Activated CD4-positive, alpha-beta T cell treated with anti-CD3 and anti-CD28 coated beads for 36 hours (primary cell): ENCODE data around the gene KCNK1. TPM values are rescaled to one million over a fixed set of nuclear protein-coding genes. Genes with fewer than 3 reads are reported as not detected.
"Not testable (repeated sequence)": the region's sequence is repeated elsewhere in the genome, so short reads cannot be mapped to it uniquely, and the experiment has no call there.

Source experiments
- ATAC-seq: fragments of 200-7000 bp; cut with Tn5 transposase; one replicate; pipeline ENCODE4 v1.10.0; 2021; ENCODE audit warnings: mild to moderate bottlenecking, moderate library complexity
- CTCF ChIA-PET: fragments of 350-600 bp; sonication (Branson Sonifier 250); formaldehyde crosslinking; loops from one replicate; lab custom pipeline; 2021; ENCODE audit warnings: antibody characterized with exemption; lab: Charles Lee
- POLR2A ChIA-PET: fragments of 350-600 bp; sonication (Branson Sonifier 250); formaldehyde crosslinking; loops from one replicate; lab custom pipeline; 2021; ENCODE audit warnings: antibody characterized with exemption, inconsistent platforms; lab: Charles Lee
- DNase-seq: peaks from one replicate; pipeline ENCODE4 v3.0.0-alpha.2; 2020
- H3K27ac Mint-ChIP-seq: one replicate; pipeline ENCODE4 v1.8.0; 2021; ENCODE audit warnings: mixed read lengths
- H3K27me3 Mint-ChIP-seq: one replicate; pipeline ENCODE4 v1.8.0; 2021; ENCODE audit warnings: mixed read lengths
- H3K36me3 Mint-ChIP-seq: one replicate; pipeline ENCODE4 v1.8.0; 2021; ENCODE audit warnings: low read depth, mixed read lengths
- H3K4me1 Mint-ChIP-seq: one replicate; pipeline ENCODE4 v1.8.0; 2021; ENCODE audit warnings: mixed read lengths
- H3K4me3 Mint-ChIP-seq: one replicate; pipeline ENCODE4 v1.8.0; 2021; ENCODE audit warnings: mild to moderate bottlenecking, moderate library complexity, mixed read lengths
- H3K9me3 Mint-ChIP-seq: one replicate; pipeline ENCODE4 v1.8.0; 2021; ENCODE audit warnings: low read depth, mixed read lengths
- intact Hi-C, 2 experiments: fragments of 100-400 bp; cut with DNase I in 1 of 2; cut with micrococcal nuclease in 1 of 2; formaldehyde crosslinking; loops; one replicate each; pipeline versions ENCODE4 v1.14.2 to v1.15.1; 2022 to 2024; cut with DNase I, micrococcal nuclease
- total RNA-seq, 2 experiments: library from RNA; stranded (reverse); gene quantifications; one replicate each; pipeline ENCODE4 v1.2.3, GENCODE V29; 2021

Gene KCNK1
- total RNA-seq, 2 experiments from 2014 or later, result 0.91 to 1.1 TPM

- Mint-ChIP-seq H3K9me3 (no peaks in the 10 kb centered on the region), H3K36me3 (no peaks in the 10 kb centered on the region), H3K4me1 (peaks cover 2% of the 10 kb centered on the region), H3K4me3 (no peak overlapping the region), H3K27ac (no peak overlapping the region), H3K27me3 (peaks cover 25% of the 10 kb centered on the region)
- no peak for DNase-seq
- ChIA-PET POLR2A (no interaction called here), CTCF (no interaction called here)
- ATAC-seq, result no peak
- intact Hi-C loops, result no loop called here
Observed at GRCh38 chr1:233672732-233673131, 58.8 kb downstream of the KCNK1 start.

- DNase-seq (no peak), ATAC-seq (no peak)
- H3K4me3 Mint-ChIP-seq, result no peak overlapping the region
- H3K4me1 Mint-ChIP-seq, result peaks cover 2% of the 10 kb centered on the region
- CTCF ChIA-PET, result no interaction called here
- H3K9me3 Mint-ChIP-seq, result no peaks in the 10 kb centered on the region
- no peaks in the 10 kb centered on the region for H3K36me3 Mint-ChIP-seq
- peaks cover 28% of the 10 kb centered on the region for H3K27me3 Mint-ChIP-seq
- POLR2A ChIA-PET, result no interaction called here
- intact Hi-C loops, result no loop called here
- H3K27ac Mint-ChIP-seq, result no peak overlapping the region
Observed at GRCh38 chr1:233673261-233673946, 59.5 kb downstream of the KCNK1 start.

GRCh38 chr1:233673947-233674431 lies 60.1 kb downstream of the KCNK1 start:
- ATAC-seq (no peak), DNase-seq (no peak)
- ChIA-PET POLR2A (no interaction called here), CTCF (no interaction called here)
- no peaks in the 10 kb centered on the region for H3K36me3 Mint-ChIP-seq
- H3K4me1 Mint-ChIP-seq, result no peaks in the 10 kb centered on the region
- no peaks in the 10 kb centered on the region for H3K9me3 Mint-ChIP-seq
- intact Hi-C loops, result no loop called here
- H3K27me3 Mint-ChIP-seq, result peaks cover 28% of the 10 kb centered on the region
- no peak overlapping the region for H3K4me3 Mint-ChIP-seq
- H3K27ac Mint-ChIP-seq, result no peak overlapping the region

DNA sequence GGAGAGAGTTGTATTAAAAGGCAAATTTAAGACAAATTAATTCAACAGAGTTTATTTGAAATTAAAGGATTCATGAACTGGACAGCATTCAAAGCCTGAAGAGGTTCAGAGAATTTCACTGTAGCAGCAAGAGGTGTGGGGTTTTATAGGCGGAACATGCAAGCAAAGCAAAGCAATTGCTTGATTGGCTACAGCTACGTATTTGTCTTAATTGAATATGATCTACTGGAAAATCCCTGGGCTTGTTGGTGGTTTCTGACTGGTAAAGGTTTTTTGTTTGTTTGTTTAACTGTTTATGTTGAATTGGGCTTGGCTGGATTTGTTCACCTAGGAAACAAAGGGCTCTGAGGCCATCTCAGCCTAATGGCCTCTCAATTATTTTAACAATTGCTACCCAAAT lies 61.5 kb downstream of the KCNK1 start:
- no peaks in the 10 kb centered on the region for H3K9me3 Mint-ChIP-seq
- H3K27me3 Mint-ChIP-seq, result peaks cover 26% of the 10 kb centered on the region
- intact Hi-C loops, result no loop called here
- ChIA-PET CTCF (no interaction called here), POLR2A (no interaction called here)
- H3K4me1 Mint-ChIP-seq, result no peaks in the 10 kb centered on the region
- H3K36me3 Mint-ChIP-seq, result no peaks in the 10 kb centered on the region
- H3K27ac Mint-ChIP-seq, result no peak overlapping the region
- no peak for DNase-seq
- no peak overlapping the region for H3K4me3 Mint-ChIP-seq
- ATAC-seq, result no peak

DNA sequence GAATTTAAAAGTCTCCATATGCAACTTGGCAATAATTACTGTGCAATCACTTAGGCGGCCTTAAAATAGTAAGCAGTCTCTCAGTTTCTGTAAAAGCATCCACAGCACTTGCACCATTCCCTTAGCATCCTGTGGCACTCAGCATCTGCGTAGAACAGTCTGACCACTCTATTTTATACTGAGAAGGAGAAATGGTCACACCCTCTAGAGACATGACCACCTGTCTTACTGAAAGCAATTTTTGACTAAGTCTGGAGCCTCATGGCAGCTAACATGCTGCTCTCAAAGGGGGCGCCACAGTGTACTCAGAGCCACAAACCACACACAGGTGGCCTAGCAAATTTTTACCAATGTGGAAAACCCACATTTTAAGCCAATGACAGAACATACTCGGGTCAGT lies 62.0 kb downstream of the KCNK1 start:
- Mint-ChIP-seq H3K9me3 (no peaks in the 10 kb centered on the region), H3K4me1 (no peaks in the 10 kb centered on the region), H3K36me3 (no peaks in the 10 kb centered on the region), H3K4me3 (no peak overlapping the region), H3K27ac (no peak overlapping the region), H3K27me3 (peaks cover 26% of the 10 kb centered on the region)
- ATAC-seq, result no peak
- CTCF ChIA-PET, result no interaction called here
- no peak for DNase-seq
- POLR2A ChIA-PET, result no interaction called here
- intact Hi-C loops, result no loop called here

GRCh38 chr1:233677690-233678354 lies 63.9 kb downstream of the KCNK1 start:
- CTCF ChIA-PET, result no interaction called here

GRCh38 chr1:233679030-233679429 lies 65.1 kb downstream of the KCNK1 start:
- Mint-ChIP-seq H3K4me1 (no peaks in the 10 kb centered on the region), H3K4me3 (no peak overlapping the region), H3K27ac (no peak overlapping the region), H3K27me3 (peaks cover 10% of the 10 kb centered on the region), H3K9me3 (no peaks in the 10 kb centered on the region), H3K36me3 (no peaks in the 10 kb centered on the region)
- no peak for ATAC-seq
- intact Hi-C loops, result no loop called here
- ChIA-PET CTCF (interaction anchor here (0.7 to 1.1 kb wide), 2 partner anchors 238 to 240 kb away, joined by 3 read pairs; no protein-coding TSS in a partner anchor), POLR2A (interaction anchor here (0.6 kb wide), 1 partner anchor 46 kb away, joined by 3 read pairs; no protein-coding TSS in a partner anchor)
- no peak for DNase-seq

More at GRCh38 chr1:233677690-233678354, 63.9 kb downstream of the KCNK1 start:
- no peaks in the 10 kb centered on the region for H3K4me1 Mint-ChIP-seq
- H3K27ac Mint-ChIP-seq, result no peak overlapping the region
- intact Hi-C loops, result no loop called here
- POLR2A ChIA-PET, result no interaction called here
- H3K27me3 Mint-ChIP-seq, result peaks cover 21% of the 10 kb centered on the region
- H3K4me3 Mint-ChIP-seq, result no peak overlapping the region
- no peaks in the 10 kb centered on the region for H3K9me3 Mint-ChIP-seq
- H3K36me3 Mint-ChIP-seq, result no peaks in the 10 kb centered on the region
- no peak for DNase-seq
- no peak for ATAC-seq

DNA sequence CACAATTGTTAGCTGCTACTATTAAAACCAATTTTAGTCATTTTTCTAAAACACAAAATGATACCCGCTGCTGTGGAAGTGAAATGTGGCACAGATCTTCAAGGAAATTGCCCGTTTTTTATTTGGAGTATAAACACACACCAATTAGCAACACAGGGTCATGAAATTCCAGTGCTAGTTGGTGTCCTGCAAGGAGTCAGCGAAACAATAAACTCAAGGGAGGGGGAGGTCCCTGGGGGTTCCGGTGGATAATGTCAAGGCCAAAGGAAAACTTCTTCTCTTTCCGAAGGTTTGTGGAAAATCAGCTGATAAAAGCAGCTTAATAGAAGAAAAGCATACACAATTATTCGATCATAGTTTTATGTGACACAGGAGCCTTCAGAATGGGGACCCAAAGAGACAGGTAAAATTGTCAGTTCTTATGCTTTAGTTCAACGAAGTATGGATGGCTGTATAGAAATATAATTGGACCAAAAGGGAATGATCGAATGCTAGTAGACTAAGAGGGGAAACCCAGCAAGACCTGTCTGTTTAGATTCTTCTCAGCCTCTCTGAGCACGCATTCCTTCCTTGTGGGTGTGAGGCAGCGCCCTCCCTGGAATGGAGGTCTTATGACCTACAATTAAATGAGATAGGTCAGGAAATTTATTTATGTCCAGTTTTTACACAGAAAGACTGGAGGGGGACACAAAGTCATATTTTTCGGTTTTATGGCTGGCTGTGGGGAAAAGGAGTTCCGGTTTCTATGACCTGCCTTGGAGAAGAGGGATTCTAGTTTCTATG lies 65.9 kb downstream of the KCNK1 start:
- peaks cover 6% of the 10 kb centered on the region for H3K27me3 Mint-ChIP-seq
- intact Hi-C loops, result no loop called here
- POLR2A ChIA-PET, result no interaction called here

GRCh38 chr1:233681285-233681684 lies 67.4 kb downstream of the KCNK1 start:
- H3K36me3 Mint-ChIP-seq, result no peaks in the 10 kb centered on the region

More for the DNA sequence above, 65.9 kb downstream of the KCNK1 start:
- ATAC-seq (no peak), DNase-seq (no peak)
- Mint-ChIP-seq H3K27ac (no peak overlapping the region), H3K36me3 (no peaks in the 10 kb centered on the region), H3K4me3 (no peak overlapping the region), H3K9me3 (no peaks in the 10 kb centered on the region), H3K4me1 (no peaks in the 10 kb centered on the region)
- CTCF ChIA-PET, result interaction anchor here (0.7 to 1.1 kb wide), 2 partner anchors 239 to 240 kb away, joined by 3 read pairs; no protein-coding TSS in a partner anchor

GRCh38 chr1:233686653-233687052 lies 72.7 kb downstream of the KCNK1 start:
- ATAC-seq, DNase-seq, H3K4me3 Mint-ChIP-seq, H3K27ac Mint-ChIP-seq, intact Hi-C loops, H3K4me1 Mint-ChIP-seq, H3K36me3 Mint-ChIP-seq, H3K9me3 Mint-ChIP-seq, POLR2A ChIA-PET, CTCF ChIA-PET: not testable (repeated sequence)
- peaks cover 17% of the 10 kb centered on the region for H3K27me3 Mint-ChIP-seq

More at GRCh38 chr1:233681285-233681684, 67.4 kb downstream of the KCNK1 start:
- no peaks in the 10 kb centered on the region for H3K9me3 Mint-ChIP-seq
- DNase-seq (no peak), ATAC-seq (no peak)
- H3K27me3 Mint-ChIP-seq, result peaks cover 9% of the 10 kb centered on the region
- H3K4me1 Mint-ChIP-seq, result no peaks in the 10 kb centered on the region
- no peak overlapping the region for H3K27ac Mint-ChIP-seq
- intact Hi-C loops, result no loop called here
- ChIA-PET CTCF (no interaction called here), POLR2A (no interaction called here)
- H3K4me3 Mint-ChIP-seq, result no peak overlapping the region

DNA sequence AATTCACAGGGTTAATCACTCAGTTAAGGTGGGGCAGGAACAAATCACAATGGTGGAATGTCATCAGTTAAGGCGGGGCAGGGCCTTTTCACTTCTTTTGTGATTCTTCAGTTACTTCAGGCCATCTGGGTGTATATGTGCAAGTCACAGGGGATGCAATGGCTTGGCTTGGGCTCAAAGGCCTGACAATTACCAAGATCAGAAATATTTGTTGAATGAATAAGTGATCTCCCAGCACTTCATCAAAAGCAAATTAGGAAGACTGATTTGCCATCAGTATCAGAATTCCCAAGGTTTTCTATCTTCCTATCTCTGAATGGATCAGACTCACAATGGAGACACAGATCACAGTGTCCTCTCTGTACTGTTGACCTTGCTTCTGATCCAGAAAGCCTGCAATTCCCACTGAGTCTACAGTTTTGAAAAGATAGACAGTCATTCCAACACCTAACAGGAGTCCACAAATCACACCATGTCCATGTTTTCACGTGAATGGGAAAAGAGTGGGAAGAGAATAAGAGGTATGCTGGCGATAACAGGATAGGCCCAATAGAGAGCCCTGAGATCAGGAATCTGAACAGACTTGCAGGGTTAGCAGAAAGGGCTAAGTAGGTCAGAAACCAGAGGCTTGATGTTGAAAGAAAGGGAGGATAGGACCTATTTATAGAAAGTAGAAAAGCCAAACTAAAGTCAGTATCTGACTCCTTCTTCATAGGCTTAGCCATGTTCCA lies 75.3 kb downstream of the KCNK1 start:
- H3K27ac Mint-ChIP-seq, result no peak overlapping the region
- intact Hi-C loops, result no loop called here
- H3K36me3 Mint-ChIP-seq, result no peaks in the 10 kb centered on the region
- DNase-seq (no peak), ATAC-seq (no peak)
- H3K4me1 Mint-ChIP-seq, result no peaks in the 10 kb centered on the region
- no peak overlapping the region for H3K4me3 Mint-ChIP-seq
- ChIA-PET CTCF (no interaction called here), POLR2A (no interaction called here)
- H3K27me3 Mint-ChIP-seq, result peaks cover 18% of the 10 kb centered on the region
- H3K9me3 Mint-ChIP-seq, result no peaks in the 10 kb centered on the region
